Measurements from ENCODE around the gene FKBP5.
"Not testable (repeated sequence)": the region's sequence is repeated elsewhere in the genome, so short reads cannot be mapped to it uniquely, and the experiment has no call there.

Gene FKBP5

GRCh38 chr6:35688605-35689322 is at the start of gene FKBP5:
TSS of gene FKBP5 (minus strand) at chr6:35688915. CDS start at chr6:35642824, 46,091 bp downstream.
- peak in 55 of 56 donors; percentile 51 to 97 (median 86) for DNase-seq

GRCh38 chr6:35737413-35738211 is 48.9 kb upstream of the FKBP5 start:
- peak in 8 of 56 donors; percentile 3 to 53 (median 21) for DNase-seq

GRCh38 chr6:35736982-35737412 is 48.3 kb upstream of the FKBP5 start, which contains the start of gene ARMC12:
TSS of gene ARMC12 (plus strand) at chr6:35737032. CDS start at chr6:35737109, 77 bp downstream.
- DNase-seq: no peak

- DNase-seq: peak in 47 of 56 donors; percentile 10 to 84 (median 54)
These were observed 47.7 kb upstream of the FKBP5 start for GRCh38 chr6:35736253-35736894.

GRCh38 chr6:35735452-35735851 is 46.7 kb upstream of the FKBP5 start:
- DNase-seq: no peak

- DNase-seq: not testable (repeated sequence)
These were observed 45.6 kb upstream of the FKBP5 start for GRCh38 chr6:35734319-35734718.

- no peak for DNase-seq
These were observed 44.9 kb upstream of the FKBP5 start for GRCh38 chr6:35733633-35734032.

GRCh38 chr6:35731736-35732532 is 43.2 kb upstream of the FKBP5 start:
- DNase-seq: peak in 55 of 56 donors; percentile 54 to 93 (median 83)

GRCh38 chr6:35731414-35731735 is 42.7 kb upstream of the FKBP5 start:
- peak; percentile 61 to 98 (median 89) for DNase-seq

GRCh38 chr6:35730745-35731413 is 42.2 kb upstream of the FKBP5 start:
- no peak for DNase-seq

- DNase-seq: no peak
These were observed 41.0 kb upstream of the FKBP5 start for GRCh38 chr6:35729722-35730121.

GRCh38 chr6:35728683-35729678 is 40.3 kb upstream of the FKBP5 start:
- peak in 29 of 56 donors; percentile 11 to 66 (median 28) for DNase-seq

- DNase-seq: peak; percentile 65 to 95 (median 87)
These were observed 39.4 kb upstream of the FKBP5 start for GRCh38 chr6:35727935-35728682.

- peak in 46 of 56 donors; percentile 54 to 95 (median 82) for DNase-seq
These were observed 38.7 kb upstream of the FKBP5 start for GRCh38 chr6:35727231-35727934.

- DNase-seq: peak in 38 of 56 donors; percentile 14 to 81 (median 56)
These were observed 37.2 kb upstream of the FKBP5 start for GRCh38 chr6:35725721-35726438.

- no peak for DNase-seq
These were observed 36.5 kb upstream of the FKBP5 start for GRCh38 chr6:35725081-35725708.
